Activated T-helper 1 cell treated with anti-CD3 and anti-CD28 coated beads, Interleukin-12 subunit alpha, Interleukin-12 subunit beta, Interleukin-2, Interleukin-4 antibody, amounts not matched to agents 30 ng/mL and 10 ng/mL and 1 ng/mL, durations not matched to agents 14 hours and 24 hours and 36 hours (primary cell): ENCODE results near the gene KIAA1217. TPM values are rescaled to one million over a fixed set of nuclear protein-coding genes. Genes with fewer than 3 reads are reported as not detected.
"Not testable (repeated sequence)": the region's sequence is repeated elsewhere in the genome, so short reads cannot be mapped to it uniquely, and the experiment has no call there.

Source experiments
- DNase-seq: peaks from one replicate; pipeline ENCODE4 v3.0.0; 2021; ENCODE audit warnings: low spot score
- H3K27ac Mint-ChIP-seq: one replicate; pipeline ENCODE4 v1.8.0; 2021; ENCODE audit warnings: mild to moderate bottlenecking, mixed read lengths
- H3K27me3 Mint-ChIP-seq: one replicate; pipeline ENCODE4 v1.8.0; 2022; ENCODE audit warnings: mild to moderate bottlenecking, moderate library complexity, mixed read lengths; ENCODE audit not compliant: insufficient read depth
- H3K36me3 Mint-ChIP-seq: one replicate; pipeline ENCODE4 v1.8.0; 2021; ENCODE audit warnings: low read depth, mixed read lengths
- H3K4me1 Mint-ChIP-seq: one replicate; pipeline ENCODE4 v1.8.0; 2021; ENCODE audit warnings: low read depth, mixed read lengths
- H3K4me3 Mint-ChIP-seq: one replicate; pipeline ENCODE4 v1.8.0; 2021; ENCODE audit warnings: mild to moderate bottlenecking, moderate library complexity, mixed read lengths
- H3K9me3 Mint-ChIP-seq: one replicate; pipeline ENCODE4 v1.8.0; 2021; ENCODE audit warnings: mixed read lengths
- intact Hi-C: fragments of 100-400 bp; cut with micrococcal nuclease; formaldehyde crosslinking; loops from one replicate; pipeline ENCODE4 v1.15.1; 2024
- total RNA-seq: library from RNA; stranded (reverse); gene quantifications from 2 replicates; pipeline ENCODE4 v1.2.3, GENCODE V29; 2022

Gene KIAA1217
- total RNA-seq, 1 donor from 2014 or later, result 6.4 TPM

- peaks cover 4% of the 10 kb centered on the region for H3K9me3 Mint-ChIP-seq
- no peaks in the 10 kb centered on the region for H3K4me1 Mint-ChIP-seq
- intact Hi-C loops, result no loop called here
- H3K4me3 Mint-ChIP-seq, result no peak overlapping the region
- no peaks in the 10 kb centered on the region for H3K36me3 Mint-ChIP-seq
- no peak for DNase-seq
- no peak overlapping the region for H3K27ac Mint-ChIP-seq
- peaks cover 4% of the 10 kb centered on the region for H3K27me3 Mint-ChIP-seq
These were observed 223.8 kb downstream of the KIAA1217 start for GRCh38 chr10:24432478-24433416.

- intact Hi-C loops, result no loop called here
- Mint-ChIP-seq H3K4me1 (no peaks in the 10 kb centered on the region), H3K36me3 (no peaks in the 10 kb centered on the region), H3K27ac (no peak overlapping the region), H3K27me3 (peaks cover 4% of the 10 kb centered on the region), H3K4me3 (no peak overlapping the region), H3K9me3 (peaks cover 4% of the 10 kb centered on the region)
- DNase-seq, result no peak
These were observed 224.8 kb downstream of the KIAA1217 start for GRCh38 chr10:24433705-24434104.

DNA sequence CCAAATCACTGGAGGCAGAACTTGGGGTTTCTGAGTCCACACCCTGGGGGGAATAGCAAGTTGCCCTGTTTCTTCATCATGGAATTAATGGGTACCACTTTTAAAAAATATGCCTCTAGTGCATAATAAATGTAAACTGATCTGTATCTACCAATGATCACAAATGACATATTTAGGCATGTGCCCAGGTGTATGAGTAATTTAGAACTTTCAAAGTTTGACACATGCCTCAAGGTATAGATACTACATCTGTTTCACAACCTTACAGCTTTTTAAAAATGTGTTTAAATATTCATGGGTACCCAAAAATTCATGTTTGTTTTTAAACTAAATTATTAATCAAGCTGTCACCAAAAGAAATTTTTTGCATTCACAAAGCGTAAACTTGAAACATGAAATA lies 226.0 kb downstream of the KIAA1217 start:
- H3K36me3 Mint-ChIP-seq, result no peaks in the 10 kb centered on the region
- no peak for DNase-seq
- no peaks in the 10 kb centered on the region for H3K4me1 Mint-ChIP-seq
- no peak overlapping the region for H3K4me3 Mint-ChIP-seq
- H3K27ac Mint-ChIP-seq, result no peak overlapping the region
- H3K27me3 Mint-ChIP-seq, result peaks cover 2% of the 10 kb centered on the region
- intact Hi-C loops, result no loop called here
- H3K9me3 Mint-ChIP-seq, result peaks cover 4% of the 10 kb centered on the region

- no peak overlapping the region for H3K27ac Mint-ChIP-seq
- H3K36me3 Mint-ChIP-seq, result no peaks in the 10 kb centered on the region
- H3K27me3 Mint-ChIP-seq, result peaks cover 5% of the 10 kb centered on the region
- H3K9me3 Mint-ChIP-seq, result peaks cover 4% of the 10 kb centered on the region
- DNase-seq, result no peak
- H3K4me1 Mint-ChIP-seq, result no peaks in the 10 kb centered on the region
- no peak overlapping the region for H3K4me3 Mint-ChIP-seq
- intact Hi-C loops, result no loop called here
These were observed 226.4 kb downstream of the KIAA1217 start for GRCh38 chr10:24435374-24435773.

DNA sequence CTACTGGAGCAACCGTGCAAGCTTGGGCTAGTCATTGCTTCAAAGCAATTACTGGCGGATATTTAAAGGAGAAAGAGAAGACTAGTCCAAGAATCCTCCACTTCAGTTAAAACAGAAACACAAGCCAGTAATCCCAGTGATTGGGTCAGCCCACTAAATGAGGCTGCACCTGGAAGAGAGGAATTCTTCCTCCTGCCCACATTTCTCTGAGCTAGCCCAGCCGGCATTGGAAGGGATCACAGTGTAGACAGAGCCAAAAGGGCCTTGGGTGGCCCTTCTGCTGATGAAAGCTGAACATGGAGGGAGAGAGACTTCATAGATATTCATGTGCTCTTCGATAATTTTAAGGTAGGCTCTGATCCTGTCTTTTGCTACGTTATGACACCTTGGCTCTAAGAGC lies 228.4 kb downstream of the KIAA1217 start:
- Mint-ChIP-seq H3K27ac (no peak overlapping the region), H3K4me1 (no peaks in the 10 kb centered on the region), H3K36me3 (no peaks in the 10 kb centered on the region), H3K4me3 (no peak overlapping the region), H3K27me3 (peaks cover 8% of the 10 kb centered on the region), H3K9me3 (peaks cover 4% of the 10 kb centered on the region)
- no peak for DNase-seq
- intact Hi-C loops, result no loop called here

DNA sequence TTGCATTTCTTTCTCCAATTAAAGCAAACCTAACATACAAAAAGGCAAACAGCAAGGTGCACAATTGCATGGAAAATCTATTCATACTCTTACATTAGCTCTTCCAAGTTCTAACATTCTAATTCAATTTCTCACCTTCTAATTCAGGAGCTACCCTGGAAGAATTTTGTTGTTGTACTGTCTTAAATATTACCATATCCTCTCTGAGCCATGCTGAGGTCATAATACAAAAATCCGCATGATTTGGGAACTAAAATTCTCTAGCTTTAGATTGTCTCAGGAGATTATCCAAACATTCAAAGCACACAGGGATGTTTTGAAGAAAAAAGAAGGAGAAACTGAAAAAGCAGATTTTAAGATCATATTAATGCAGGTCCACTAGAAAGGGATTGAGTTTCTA lies 229.9 kb downstream of the KIAA1217 start:
- H3K4me3 Mint-ChIP-seq, result no peak overlapping the region
- H3K27me3 Mint-ChIP-seq, result peaks cover 8% of the 10 kb centered on the region
- H3K36me3 Mint-ChIP-seq, result no peaks in the 10 kb centered on the region
- no peak overlapping the region for H3K27ac Mint-ChIP-seq
- intact Hi-C loops, result no loop called here
- H3K4me1 Mint-ChIP-seq, result no peaks in the 10 kb centered on the region
- DNase-seq, result no peak
- peaks cover 4% of the 10 kb centered on the region for H3K9me3 Mint-ChIP-seq

- Mint-ChIP-seq H3K4me3 (no peak overlapping the region), H3K27me3 (peaks cover 11% of the 10 kb centered on the region), H3K36me3 (no peaks in the 10 kb centered on the region), H3K4me1 (no peaks in the 10 kb centered on the region), H3K9me3 (peaks cover 4% of the 10 kb centered on the region), H3K27ac (no peak overlapping the region)
- no peak for DNase-seq
- intact Hi-C loops, result no loop called here
These were observed 231.0 kb downstream of the KIAA1217 start for GRCh38 chr10:24439935-24440334.

DNA sequence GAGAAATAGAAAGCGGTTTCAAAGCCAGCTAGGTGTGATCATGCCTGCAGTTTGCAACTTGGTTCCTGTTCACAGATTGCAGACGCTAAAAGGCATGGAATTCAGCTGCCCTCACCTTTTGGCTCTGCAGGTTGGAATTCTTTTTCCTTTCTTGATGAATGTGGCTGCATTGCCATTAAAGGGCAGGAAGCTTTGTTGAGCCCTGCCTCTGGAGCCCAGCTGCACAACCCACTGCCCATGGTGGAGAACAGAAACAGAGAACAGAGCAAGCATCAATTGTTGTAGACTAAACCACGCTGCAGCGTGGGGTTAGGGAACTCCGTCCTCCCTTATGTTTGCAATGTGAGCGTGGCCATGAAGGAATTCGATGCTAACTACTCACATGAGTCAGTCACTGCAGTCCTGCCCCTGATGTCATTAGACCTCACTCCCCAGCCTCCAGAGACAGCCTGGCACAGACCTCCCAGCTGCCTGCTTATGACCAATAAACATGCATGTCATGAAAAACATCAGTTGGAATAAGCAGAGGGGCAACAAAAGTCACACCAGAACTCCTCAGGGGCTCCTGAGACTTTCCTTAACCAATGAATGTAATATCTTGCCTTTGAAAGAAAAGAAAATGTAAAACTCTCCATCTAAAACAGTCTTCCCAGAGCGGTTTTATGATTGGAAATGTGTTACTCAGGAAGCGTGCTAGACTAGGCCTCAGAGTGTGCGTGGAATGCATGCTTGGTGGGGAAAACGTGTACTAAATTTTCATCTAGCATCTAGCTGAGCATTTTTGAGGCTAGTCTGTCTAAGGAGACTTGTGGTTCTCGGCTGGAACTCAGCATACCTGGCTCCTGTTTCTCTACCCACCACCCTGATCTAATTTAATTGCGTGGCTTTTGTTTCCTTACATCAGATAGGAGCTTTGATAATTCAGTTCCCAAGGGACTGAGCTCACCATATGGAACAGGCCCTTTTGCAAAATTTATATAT lies 232.2 kb downstream of the KIAA1217 start:
- no peak for DNase-seq
- peaks cover 4% of the 10 kb centered on the region for H3K9me3 Mint-ChIP-seq
- intact Hi-C loops, result no loop called here
- H3K4me1 Mint-ChIP-seq, result no peaks in the 10 kb centered on the region
- no peak overlapping the region for H3K4me3 Mint-ChIP-seq
- no peaks in the 10 kb centered on the region for H3K36me3 Mint-ChIP-seq
- peaks cover 11% of the 10 kb centered on the region for H3K27me3 Mint-ChIP-seq
- no peak overlapping the region for H3K27ac Mint-ChIP-seq

- H3K36me3 Mint-ChIP-seq, result no peaks in the 10 kb centered on the region
- H3K4me3 Mint-ChIP-seq, result no peak overlapping the region
- peaks cover 11% of the 10 kb centered on the region for H3K27me3 Mint-ChIP-seq
- H3K4me1 Mint-ChIP-seq, result peaks cover 5% of the 10 kb centered on the region
- peaks cover under 1% of the 10 kb centered on the region for H3K9me3 Mint-ChIP-seq
- intact Hi-C loops, result no loop called here
- DNase-seq, result no peak
- H3K27ac Mint-ChIP-seq, result no peak overlapping the region
These were observed 233.3 kb downstream of the KIAA1217 start for GRCh38 chr10:24442234-24442633.

- H3K4me3 Mint-ChIP-seq, H3K4me1 Mint-ChIP-seq, H3K9me3 Mint-ChIP-seq, intact Hi-C loops, H3K36me3 Mint-ChIP-seq, DNase-seq, H3K27ac Mint-ChIP-seq: not testable (repeated sequence)
- peaks cover 11% of the 10 kb centered on the region for H3K27me3 Mint-ChIP-seq
These were observed 233.8 kb downstream of the KIAA1217 start for GRCh38 chr10:24442641-24443174.

DNA sequence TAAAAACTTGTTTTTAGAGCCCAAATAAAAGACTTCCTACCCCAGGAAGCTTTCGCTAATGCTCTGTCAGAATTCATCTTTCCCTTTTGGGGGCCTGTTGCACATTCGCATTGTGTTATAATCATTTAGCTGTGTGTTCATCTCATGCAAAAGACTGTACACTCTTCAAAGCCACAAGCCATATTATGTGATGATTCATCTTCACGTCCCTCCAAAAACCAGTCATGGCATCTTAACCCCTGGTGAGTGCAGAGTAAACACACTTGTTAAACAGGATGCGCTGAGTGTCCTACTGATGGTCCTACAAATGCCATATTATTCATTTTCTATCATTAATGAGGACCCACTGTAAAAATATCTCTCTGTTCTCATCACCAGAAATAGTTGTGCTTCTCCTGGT lies 235.4 kb downstream of the KIAA1217 start:
- intact Hi-C loops, result no loop called here
- no peak overlapping the region for H3K4me3 Mint-ChIP-seq
- no peak overlapping the region for H3K27ac Mint-ChIP-seq
- no peaks in the 10 kb centered on the region for H3K9me3 Mint-ChIP-seq
- H3K36me3 Mint-ChIP-seq, result no peaks in the 10 kb centered on the region
- peaks cover 8% of the 10 kb centered on the region for H3K27me3 Mint-ChIP-seq
- no peak for DNase-seq
- peaks cover 16% of the 10 kb centered on the region for H3K4me1 Mint-ChIP-seq

GRCh38 chr10:24445958-24446357 lies 237.0 kb downstream of the KIAA1217 start:
- H3K36me3 Mint-ChIP-seq, DNase-seq, H3K9me3 Mint-ChIP-seq, H3K4me3 Mint-ChIP-seq, H3K27ac Mint-ChIP-seq, intact Hi-C loops, H3K27me3 Mint-ChIP-seq: not testable (repeated sequence)
- H3K4me1 Mint-ChIP-seq, result peaks cover 30% of the 10 kb centered on the region

GRCh38 chr10:24446739-24447138 lies 237.8 kb downstream of the KIAA1217 start:
- peaks cover 5% of the 10 kb centered on the region for H3K27me3 Mint-ChIP-seq
- no peaks in the 10 kb centered on the region for H3K36me3 Mint-ChIP-seq
- H3K9me3 Mint-ChIP-seq, result no peaks in the 10 kb centered on the region
- H3K4me1 Mint-ChIP-seq, result peaks cover 38% of the 10 kb centered on the region
- no peak overlapping the region for H3K4me3 Mint-ChIP-seq
- intact Hi-C loops, result no loop called here
- no peak for DNase-seq
- H3K27ac Mint-ChIP-seq, result no peak overlapping the region
